Measurements from ENCODE around the gene FMNL3. TPM values are rescaled to one million over a fixed set of nuclear protein-coding genes. Genes with fewer than 3 reads are reported as not detected.

Gene FMNL3
- total and polyA plus RNA-seq, 2 of the 13 experiments (the other 11 are each of a cell fraction or from before 2014, with no cell fraction given), result 0.44 to 1.1 TPM

DNA sequence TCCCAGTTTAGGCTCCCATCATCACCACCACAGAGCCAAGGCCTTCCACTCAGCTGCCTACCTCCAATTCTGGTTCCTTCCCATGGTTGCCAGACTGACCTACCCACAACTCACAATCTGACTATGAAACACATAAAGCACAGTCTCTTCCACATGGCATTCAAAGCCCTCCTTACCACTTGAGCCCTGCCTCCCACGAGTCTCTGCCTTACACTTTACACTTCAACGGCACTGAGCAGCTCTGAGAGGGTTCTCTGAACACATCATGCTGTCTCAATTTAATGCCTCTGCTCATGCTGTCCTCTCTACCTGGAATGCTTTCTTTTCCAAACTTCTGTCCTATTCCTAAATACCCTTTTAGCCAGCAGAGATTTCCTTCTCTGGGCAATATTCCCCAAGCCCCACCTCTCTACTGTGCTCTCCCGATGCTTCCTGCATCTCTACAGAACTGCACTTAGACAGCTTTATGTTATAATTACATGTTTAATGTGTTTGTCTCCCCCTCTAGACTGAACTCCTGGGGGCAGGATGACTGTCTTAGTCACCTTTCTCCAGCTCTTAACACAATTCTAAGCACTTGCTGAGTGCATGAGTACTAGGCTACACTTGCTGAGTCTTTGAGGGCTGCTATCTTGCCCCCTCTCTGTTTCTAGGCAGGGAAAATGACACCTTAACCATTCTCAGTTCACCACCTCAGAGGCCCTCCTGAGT lies 23.5 kb downstream of the FMNL3 start (continued):
- TF ChIP-seq, protein P1, sequence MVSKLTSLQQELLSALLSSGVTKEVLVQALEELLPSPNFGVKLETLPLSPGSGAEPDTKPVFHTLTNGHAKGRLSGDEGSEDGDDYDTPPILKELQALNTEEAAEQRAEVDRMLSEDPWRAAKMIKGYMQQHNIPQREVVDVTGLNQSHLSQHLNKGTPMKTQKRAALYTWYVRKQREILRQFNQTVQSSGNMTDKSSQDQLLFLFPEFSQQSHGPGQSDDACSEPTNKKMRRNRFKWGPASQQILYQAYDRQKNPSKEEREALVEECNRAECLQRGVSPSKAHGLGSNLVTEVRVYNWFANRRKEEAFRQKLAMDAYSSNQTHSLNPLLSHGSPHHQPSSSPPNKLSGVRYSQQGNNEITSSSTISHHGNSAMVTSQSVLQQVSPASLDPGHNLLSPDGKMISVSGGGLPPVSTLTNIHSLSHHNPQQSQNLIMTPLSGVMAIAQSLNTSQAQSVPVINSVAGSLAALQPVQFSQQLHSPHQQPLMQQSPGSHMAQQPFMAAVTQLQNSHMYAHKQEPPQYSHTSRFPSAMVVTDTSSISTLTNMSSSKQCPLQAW (CRISPR knock-in tag; IDR thresholded peaks at IDR 0.05), result no peak
- no peak for TF ChIP-seq ZSCAN9 (CRISPR knock-in tag; IDR thresholded peaks at IDR 0.05; ENCODE audit: borderline replicate concordance)
- TF ChIP-seq, protein P2, sequence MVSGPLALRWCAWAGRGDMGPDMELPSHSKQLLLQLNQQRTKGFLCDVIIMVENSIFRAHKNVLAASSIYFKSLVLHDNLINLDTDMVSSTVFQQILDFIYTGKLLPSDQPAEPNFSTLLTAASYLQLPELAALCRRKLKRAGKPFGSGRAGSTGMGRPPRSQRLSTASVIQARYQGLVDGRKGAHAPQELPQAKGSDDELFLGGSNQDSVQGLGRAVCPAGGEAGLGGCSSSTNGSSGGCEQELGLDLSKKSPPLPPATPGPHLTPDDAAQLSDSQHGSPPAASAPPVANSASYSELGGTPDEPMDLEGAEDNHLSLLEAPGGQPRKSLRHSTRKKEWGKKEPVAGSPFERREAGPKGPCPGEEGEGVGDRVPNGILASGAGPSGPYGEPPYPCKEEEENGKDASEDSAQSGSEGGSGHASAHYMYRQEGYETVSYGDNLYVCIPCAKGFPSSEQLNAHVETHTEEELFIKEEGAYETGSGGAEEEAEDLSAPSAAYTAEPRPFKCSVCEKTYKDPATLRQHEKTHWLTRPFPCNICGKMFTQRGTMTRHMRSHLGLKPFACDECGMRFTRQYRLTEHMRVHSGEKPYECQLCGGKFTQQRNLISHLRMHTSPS (CRISPR knock-in tag; IDR thresholded peaks at IDR 0.05; ENCODE audit: low read depth), result no peak

DNA sequence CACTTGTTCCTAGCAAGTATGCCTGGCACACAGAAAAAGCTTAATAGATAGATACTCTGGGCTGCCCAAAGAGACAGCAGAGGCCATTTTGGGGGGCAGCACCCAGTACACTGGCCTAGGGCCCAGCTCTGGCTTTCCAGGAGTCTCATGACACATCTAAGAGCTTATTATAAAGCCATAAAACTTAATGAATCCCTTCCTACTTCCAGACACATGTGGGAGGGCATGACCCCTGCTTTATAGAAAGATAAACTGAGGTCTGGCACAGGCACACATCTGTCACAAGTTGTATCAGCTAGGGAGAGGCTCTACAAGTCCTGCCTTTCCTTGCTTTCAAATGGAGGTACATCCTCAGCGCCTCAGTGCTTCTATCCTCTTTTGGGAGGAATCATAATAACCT lies 27.1 kb downstream of the FMNL3 start:
- no TSS peak for BruUV-seq (replicated peaks)
- in situ Hi-C loops (cut with HindIII; ENCODE audit: extremely low pct_ligation_motif_present, low pct_unique_long_range_greater_than_20kb) (no loop called here), intact Hi-C loops (cut with micrococcal nuclease; ENCODE audit: unreplicated experiment) (no loop called here)
- ATAC-seq, result no peak
- Histone ChIP-seq H3K9ac (ENCODE audit: insufficient read depth, low read depth, low read length) (no peak overlapping the region), H3K36me3 (replicated peaks in 1 of 2; ENCODE audit: control insufficient read depth in 1 of 2, insufficient read depth in 2 of 2, low read length in 2 of 2) (no peaks in the 10 kb centered on the region), H3K9me3 (ENCODE audit: low read length) (no peaks in the 10 kb centered on the region), H2AFZ (ENCODE audit: low read length) (no peak overlapping the region), H3K4me1 (ENCODE audit: insufficient read depth, low read length) (0 out of 2 replicates have a peak, but pooled peaks cover 10% of the 10 kb centered on the region), H4K20me1 (ENCODE audit: insufficient read depth, low read length) (no peaks in the 10 kb centered on the region), H3K27ac (ENCODE audit: extremely low read length, insufficient read depth, low read length) (no peak overlapping the region), H3K27me3 (ENCODE audit: control insufficient read depth in 1 of 2, insufficient read depth in 2 of 2, low read length in 2 of 2) (no peaks in the 10 kb centered on the region), H3K4me2 (ENCODE audit: low read depth, low read length) (no peak overlapping the region), H3K4me3 (replicated peaks in 1 of 3; ENCODE audit: insufficient read depth in 1 of 3, low read depth in 2 of 3, low read length in 3 of 3) (no peak overlapping the region), H3K79me2 (ENCODE audit: insufficient read depth, low read length) (no peaks in the 10 kb centered on the region)
- CTCF ChIA-PET (ENCODE audit: low intra/inter-chr PET ratio, low total read pairs), result no interaction called here
- FAIRE-seq, result no peak
- POLR2A ChIA-PET, result no interaction called here
- 50% methylated on average over 1 of the region's 1 CpG for WGBS (ENCODE audit: low lambda C conversion rate)
- no peak for DNase-seq (ENCODE audit: low spot score)
- no peak for TF ChIP-seq ZNF224 (CRISPR knock-in tag; IDR thresholded peaks at IDR 0.05)
- no peak for TF ChIP-seq RARA (CRISPR knock-in tag; IDR thresholded peaks at IDR 0.05)
- TF ChIP-seq MZF1 (CRISPR knock-in tag; IDR thresholded peaks at IDR 0.05; ENCODE audit: borderline replicate concordance), result no peak
- no peak for TF ChIP-seq YEATS4 (CRISPR knock-in tag; IDR thresholded peaks at IDR 0.05; ENCODE audit: borderline replicate concordance)
- TF ChIP-seq, protein P3, sequence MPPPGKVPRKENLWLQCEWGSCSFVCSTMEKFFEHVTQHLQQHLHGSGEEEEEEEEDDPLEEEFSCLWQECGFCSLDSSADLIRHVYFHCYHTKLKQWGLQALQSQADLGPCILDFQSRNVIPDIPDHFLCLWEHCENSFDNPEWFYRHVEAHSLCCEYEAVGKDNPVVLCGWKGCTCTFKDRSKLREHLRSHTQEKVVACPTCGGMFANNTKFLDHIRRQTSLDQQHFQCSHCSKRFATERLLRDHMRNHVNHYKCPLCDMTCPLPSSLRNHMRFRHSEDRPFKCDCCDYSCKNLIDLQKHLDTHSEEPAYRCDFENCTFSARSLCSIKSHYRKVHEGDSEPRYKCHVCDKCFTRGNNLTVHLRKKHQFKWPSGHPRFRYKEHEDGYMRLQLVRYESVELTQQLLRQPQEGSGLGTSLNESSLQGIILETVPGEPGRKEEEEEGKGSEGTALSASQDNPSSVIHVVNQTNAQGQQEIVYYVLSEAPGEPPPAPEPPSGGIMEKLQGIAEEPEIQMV (CRISPR knock-in tag; IDR thresholded peaks at IDR 0.05; ENCODE audit: low read depth), result no peak
- no peak for TF ChIP-seq TBP (CRISPR knock-in tag; IDR thresholded peaks at IDR 0.05)
- no peak for TF ChIP-seq XRCC5 (optimal IDR thresholded peaks at IDR 0.05; ENCODE audit: low read length)
- TF ChIP-seq, protein P4, sequence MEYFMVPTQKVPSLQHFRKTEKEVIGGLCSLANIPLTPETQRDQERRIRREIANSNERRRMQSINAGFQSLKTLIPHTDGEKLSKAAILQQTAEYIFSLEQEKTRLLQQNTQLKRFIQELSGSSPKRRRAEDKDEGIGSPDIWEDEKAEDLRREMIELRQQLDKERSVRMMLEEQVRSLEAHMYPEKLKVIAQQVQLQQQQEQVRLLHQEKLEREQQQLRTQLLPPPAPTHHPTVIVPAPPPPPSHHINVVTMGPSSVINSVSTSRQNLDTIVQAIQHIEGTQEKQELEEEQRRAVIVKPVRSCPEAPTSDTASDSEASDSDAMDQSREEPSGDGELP (IDR thresholded peaks at IDR 0.05; ENCODE audit: borderline replicate concordance, low read depth), result no peak
- TF ChIP-seq ZNF484 (CRISPR knock-in tag; IDR thresholded peaks at IDR 0.05; ENCODE audit: borderline replicate concordance, low read depth), result no peak
- TF ChIP-seq, protein P5, sequence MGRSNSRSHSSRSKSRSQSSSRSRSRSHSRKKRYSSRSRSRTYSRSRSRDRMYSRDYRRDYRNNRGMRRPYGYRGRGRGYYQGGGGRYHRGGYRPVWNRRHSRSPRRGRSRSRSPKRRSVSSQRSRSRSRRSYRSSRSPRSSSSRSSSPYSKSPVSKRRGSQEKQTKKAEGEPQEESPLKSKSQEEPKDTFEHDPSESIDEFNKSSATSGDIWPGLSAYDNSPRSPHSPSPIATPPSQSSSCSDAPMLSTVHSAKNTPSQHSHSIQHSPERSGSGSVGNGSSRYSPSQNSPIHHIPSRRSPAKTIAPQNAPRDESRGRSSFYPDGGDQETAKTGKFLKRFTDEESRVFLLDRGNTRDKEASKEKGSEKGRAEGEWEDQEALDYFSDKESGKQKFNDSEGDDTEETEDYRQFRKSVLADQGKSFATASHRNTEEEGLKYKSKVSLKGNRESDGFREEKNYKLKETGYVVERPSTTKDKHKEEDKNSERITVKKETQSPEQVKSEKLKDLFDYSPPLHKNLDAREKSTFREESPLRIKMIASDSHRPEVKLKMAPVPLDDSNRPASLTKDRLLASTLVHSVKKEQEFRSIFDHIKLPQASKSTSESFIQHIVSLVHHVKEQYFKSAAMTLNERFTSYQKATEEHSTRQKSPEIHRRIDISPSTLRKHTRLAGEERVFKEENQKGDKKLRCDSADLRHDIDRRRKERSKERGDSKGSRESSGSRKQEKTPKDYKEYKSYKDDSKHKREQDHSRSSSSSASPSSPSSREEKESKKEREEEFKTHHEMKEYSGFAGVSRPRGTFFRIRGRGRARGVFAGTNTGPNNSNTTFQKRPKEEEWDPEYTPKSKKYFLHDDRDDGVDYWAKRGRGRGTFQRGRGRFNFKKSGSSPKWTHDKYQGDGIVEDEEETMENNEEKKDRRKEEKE (IDR thresholded peaks at IDR 0.05), result no peak
- no peak for TF ChIP-seq CREM (IDR thresholded peaks at IDR 0.05)
- TF ChIP-seq CREM (CRISPR knock-in tag; IDR thresholded peaks at IDR 0.05), result no peak
